ENCODE measurements around the gene GSN. TPM values are rescaled to one million over a fixed set of nuclear protein-coding genes. Genes with fewer than 3 reads are reported as not detected.
A peak's percentile ranks its signal among the peaks of the same experiment; 100 is the strongest.

The GSN gene
- total RNA-seq, 1 experiment from 2014 or later: 28.4 TPM

GRCh38 chr9:121225240-121225639 lies 42.7 kb upstream of the GSN start:
- POLR2A ChIA-PET (ENCODE audit: low non-redundant PET): no interaction called here

GRCh38 chr9:121226175-121226574 lies 41.8 kb upstream of the GSN start:
- no peak overlapping the region for H3K27ac ChIP-seq (ENCODE audit: low read depth, low read length, poor library complexity, severe bottlenecking)
- POLR2A ChIA-PET (ENCODE audit: low non-redundant PET): interaction anchor here (0.6 kb wide), 1 partner anchor 177 kb away, joined by 3 read pairs; no protein-coding TSS in a partner anchor
- H3K4me3 ChIP-seq (ENCODE audit: low read depth, low read length, poor library complexity, severe bottlenecking): no peak overlapping the region
- no peak for TF ChIP-seq EZH2 (IDR thresholded peaks at IDR 0.05; ENCODE audit: borderline replicate concordance, low read depth, low read length, poor library complexity, severe bottlenecking)
- TF ChIP-seq CTCF (conservative IDR thresholded peaks at IDR 0.05; ENCODE audit: low read depth, low read length): no peak
- no peak for DNase-seq (ENCODE audit: low spot score)
- CTCF ChIA-PET: interaction anchor here (2.1 kb wide), 1 partner anchor 52 kb away, joined by 9 read pairs; no protein-coding TSS in a partner anchor
- no TSS peak for BruUV-seq (replicated peaks)
- H3K4me1 ChIP-seq (ENCODE audit: insufficient read depth, low read length, poor library complexity, severe bottlenecking): peaks cover 23% of the 10 kb centered on the region
- no peaks in the 10 kb centered on the region for H3K27me3 ChIP-seq (replicated peaks; ENCODE audit: insufficient read depth, low read depth, low read length, poor library complexity)
- H3K9me3 ChIP-seq (ENCODE audit: low read depth, low read length, poor library complexity, severe bottlenecking): no peaks in the 10 kb centered on the region
- intact Hi-C loops (cut with micrococcal nuclease; ENCODE audit: unreplicated experiment): loop anchor here (5.0 kb wide), 1 partner anchor 41 kb away; the partner anchor contains the start of gene GSN
- no peaks in the 10 kb centered on the region for H3K36me3 ChIP-seq (ENCODE audit: insufficient read depth, low read length, poor library complexity, severe bottlenecking)

More at GRCh38 chr9:121225240-121225639, 42.7 kb upstream of the GSN start:
- Histone ChIP-seq H3K4me1 (ENCODE audit: insufficient read depth, low read length, poor library complexity, severe bottlenecking) (peaks cover 23% of the 10 kb centered on the region), H3K36me3 (ENCODE audit: insufficient read depth, low read length, poor library complexity, severe bottlenecking) (no peaks in the 10 kb centered on the region), H3K27ac (ENCODE audit: low read depth, low read length, poor library complexity, severe bottlenecking) (no peak overlapping the region), H3K4me3 (ENCODE audit: low read depth, low read length, poor library complexity, severe bottlenecking) (no peak overlapping the region), H3K9me3 (ENCODE audit: low read depth, low read length, poor library complexity, severe bottlenecking) (no peaks in the 10 kb centered on the region), H3K27me3 (replicated peaks; ENCODE audit: insufficient read depth, low read depth, low read length, poor library complexity) (no peaks in the 10 kb centered on the region)
- intact Hi-C loops (cut with micrococcal nuclease; ENCODE audit: unreplicated experiment): loop anchor here (5.0 kb wide), 1 partner anchor 42 kb away; the partner anchor contains the start of gene GSN
- TF ChIP-seq CTCF (conservative IDR thresholded peaks at IDR 0.05; ENCODE audit: low read depth, low read length) (no peak), EZH2 (IDR thresholded peaks at IDR 0.05; ENCODE audit: borderline replicate concordance, low read depth, low read length, poor library complexity, severe bottlenecking) (no peak)
- no TSS peak for BruUV-seq (replicated peaks)
- peak; percentile 93 for DNase-seq (ENCODE audit: low spot score)
- CTCF ChIA-PET: interaction anchor here (0.5 to 2.1 kb wide), 3 partner anchors 53 to 619 kb away, joined by 4 to 9 read pairs (median 5); no protein-coding TSS in a partner anchor

- Histone ChIP-seq H3K36me3 (ENCODE audit: insufficient read depth, low read length, poor library complexity, severe bottlenecking) (no peaks in the 10 kb centered on the region), H3K27ac (ENCODE audit: low read depth, low read length, poor library complexity, severe bottlenecking) (no peak overlapping the region), H3K4me1 (ENCODE audit: insufficient read depth, low read length, poor library complexity, severe bottlenecking) (peaks cover 18% of the 10 kb centered on the region), H3K27me3 (replicated peaks; ENCODE audit: insufficient read depth, low read depth, low read length, poor library complexity) (no peaks in the 10 kb centered on the region), H3K4me3 (ENCODE audit: low read depth, low read length, poor library complexity, severe bottlenecking) (no peak overlapping the region), H3K9me3 (ENCODE audit: low read depth, low read length, poor library complexity, severe bottlenecking) (no peaks in the 10 kb centered on the region)
- intact Hi-C loops (cut with micrococcal nuclease; ENCODE audit: unreplicated experiment): loop anchor here (5.0 kb wide), 1 partner anchor 39 kb away; the partner anchor contains the start of gene GSN
- no peak for DNase-seq (ENCODE audit: low spot score)
- POLR2A ChIA-PET (ENCODE audit: low non-redundant PET): no interaction called here
- no peak for TF ChIP-seq CTCF (conservative IDR thresholded peaks at IDR 0.05; ENCODE audit: low read depth, low read length)
- no peak for TF ChIP-seq EZH2 (IDR thresholded peaks at IDR 0.05; ENCODE audit: borderline replicate concordance, low read depth, low read length, poor library complexity, severe bottlenecking)
- CTCF ChIA-PET: interaction anchor here (0.7 kb wide), 1 partner anchor 246 kb away, joined by 3 read pairs; no protein-coding TSS in a partner anchor
- no TSS peak for BruUV-seq (replicated peaks)
These were observed 40.1 kb upstream of the GSN start for GRCh38 chr9:121227862-121228261.

All from A673 (cell line).